ENCODE results near the gene EEPD1.
"Not testable (repeated sequence)": the region's sequence is repeated elsewhere in the genome, so short reads cannot be mapped to it uniquely, and the experiment has no call there.

The EEPD1 gene

DNA sequence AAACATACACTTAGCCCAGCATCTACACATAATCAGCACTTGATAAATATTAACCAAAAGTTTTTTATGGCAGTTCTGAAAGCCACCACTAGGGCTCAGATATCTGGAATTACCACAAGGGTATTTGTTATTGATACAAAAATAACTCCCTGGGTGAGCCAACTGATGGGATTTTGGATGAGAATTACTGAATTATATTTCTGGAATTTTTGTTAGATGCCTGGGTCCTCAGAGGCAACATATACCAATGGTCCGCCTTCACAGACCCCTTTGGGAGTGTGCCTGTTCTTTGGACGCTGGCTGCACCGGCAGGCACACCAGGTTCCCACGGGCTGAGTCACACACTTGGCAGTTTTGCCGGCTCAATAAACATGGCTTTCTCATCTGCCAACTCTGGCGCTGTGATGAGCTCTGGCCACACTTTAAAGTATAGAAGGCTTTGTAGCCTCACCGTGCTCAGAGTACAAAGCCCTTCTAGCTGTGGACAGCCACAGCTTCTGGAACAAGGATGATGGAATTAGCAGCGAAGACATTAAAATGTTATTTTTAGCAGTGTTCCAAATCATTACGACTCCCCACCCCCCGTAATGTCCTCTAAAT is 24.5 kb upstream of the EEPD1 start:
- DNase-seq (ENCODE audit: low read depth), result no peak

DNA sequence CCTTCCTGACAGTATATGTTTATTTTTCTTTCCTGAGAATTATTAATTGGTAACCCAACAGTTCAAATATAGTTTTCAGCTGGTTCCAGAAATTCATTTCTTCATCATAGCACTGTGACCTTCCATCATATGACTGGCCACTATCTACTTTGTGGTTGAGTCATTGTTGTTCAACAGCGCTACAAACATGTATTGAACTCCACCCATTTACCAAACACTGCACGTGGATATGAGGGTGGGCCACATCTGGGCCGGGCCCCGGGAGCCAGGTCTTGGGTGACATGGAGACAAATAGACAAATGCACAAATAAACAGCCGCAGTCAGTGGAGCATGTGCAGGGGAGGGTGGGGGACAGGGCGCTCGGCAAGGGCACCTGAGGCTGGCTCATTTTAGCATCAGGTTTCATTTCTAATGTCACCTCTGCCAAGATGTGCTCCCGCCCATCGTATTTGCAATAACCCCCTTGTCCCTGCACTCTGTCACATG is 24.0 kb upstream of the EEPD1 start:
- no peak for DNase-seq (ENCODE audit: low read depth)

DNA sequence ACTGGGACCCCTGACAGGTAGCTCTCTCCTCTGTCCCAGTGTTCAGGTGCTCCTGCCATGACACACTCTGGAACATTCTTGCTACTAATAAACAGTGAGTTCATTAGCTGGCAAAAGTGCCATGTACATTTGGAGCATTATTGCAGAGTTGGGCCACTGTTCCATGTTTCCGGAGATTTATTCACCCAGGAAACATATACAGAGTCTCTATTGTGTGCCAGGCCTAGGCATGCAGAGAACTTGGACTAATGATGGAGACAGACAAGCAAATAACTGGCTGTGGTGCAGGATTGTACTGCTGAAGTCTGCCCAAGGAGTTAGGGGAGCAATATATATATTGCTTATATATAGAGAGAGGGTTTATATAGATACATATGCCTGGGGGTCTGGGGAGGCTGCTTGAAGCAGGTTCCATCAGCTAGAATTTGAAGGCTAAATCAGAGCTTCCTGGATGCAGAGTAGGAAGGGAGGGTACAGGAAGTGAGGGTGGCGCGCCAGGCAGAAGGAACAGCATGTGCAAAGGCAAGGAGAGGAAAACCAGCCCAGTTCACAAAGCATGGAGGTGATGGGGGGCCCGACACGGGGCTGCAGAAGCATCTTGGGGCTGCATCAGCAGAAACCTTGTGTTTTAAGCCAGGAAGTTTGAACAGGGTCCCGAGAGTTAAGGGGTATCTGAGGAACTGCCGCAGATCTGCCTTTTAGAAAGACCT is 22.7 kb upstream of the EEPD1 start:
- no peak for DNase-seq (ENCODE audit: low read depth)

DNA sequence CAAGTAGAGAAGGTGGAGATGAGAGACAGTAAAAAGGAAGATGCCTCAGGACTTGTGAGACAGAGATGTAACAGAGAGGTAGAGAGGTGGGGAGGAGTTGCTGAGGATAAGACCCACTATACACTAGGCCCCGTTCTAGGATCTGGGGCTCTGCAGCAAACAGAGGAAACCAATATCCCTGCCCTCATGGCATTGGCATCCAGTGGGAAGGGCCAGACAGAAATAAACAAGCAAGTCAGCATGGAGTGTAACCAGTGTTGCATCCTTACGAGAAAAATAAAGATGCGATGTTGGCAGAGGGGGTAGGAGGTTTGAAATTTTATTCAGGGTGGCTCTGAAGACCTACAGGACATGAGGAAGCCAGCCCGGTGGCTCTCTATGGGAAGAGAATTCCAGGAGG is 22.0 kb upstream of the EEPD1 start:
- no peak for DNase-seq (ENCODE audit: low read depth)

DNA sequence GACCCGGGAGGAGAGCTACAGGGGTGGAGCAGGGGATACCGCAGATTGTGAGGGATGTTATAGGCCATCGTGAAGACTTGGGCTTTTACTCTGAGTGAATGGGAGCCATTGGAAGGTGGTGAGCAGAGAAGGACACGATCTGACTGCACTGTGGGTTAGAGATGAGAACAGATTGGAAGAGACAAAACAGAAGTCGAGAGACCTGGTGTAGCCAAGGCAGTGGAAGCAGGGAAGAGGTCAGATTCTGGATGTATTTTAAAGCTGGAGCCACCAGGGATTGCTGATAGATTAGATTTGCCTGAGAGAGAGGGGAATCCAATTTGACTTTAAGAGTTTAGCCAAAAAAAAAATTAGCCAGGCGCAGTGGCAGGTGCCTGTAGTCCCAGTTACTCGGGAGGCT is 21.6 kb upstream of the EEPD1 start:
- no peak for DNase-seq (ENCODE audit: low read depth)

DNA sequence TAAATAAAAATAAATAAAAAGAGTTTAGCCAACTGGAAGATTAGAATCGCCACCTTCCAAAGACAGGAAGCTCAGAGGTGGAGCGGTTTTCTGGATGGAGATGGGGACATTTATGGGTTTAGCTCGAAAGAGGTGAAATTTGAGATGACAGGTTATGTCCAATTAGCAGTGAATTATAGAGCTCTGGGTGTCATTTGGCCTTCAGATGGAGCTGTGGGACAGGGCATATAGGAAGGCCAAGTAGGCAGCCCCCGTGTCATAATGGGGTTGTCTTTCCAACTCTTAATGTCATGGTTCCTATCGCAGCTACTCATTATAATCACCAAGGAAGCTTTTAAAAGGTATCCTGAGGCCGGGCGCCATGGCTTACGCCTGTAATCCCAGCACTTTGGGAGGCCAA is 21.0 kb upstream of the EEPD1 start:
- no peak for DNase-seq (ENCODE audit: low read depth)

DNA sequence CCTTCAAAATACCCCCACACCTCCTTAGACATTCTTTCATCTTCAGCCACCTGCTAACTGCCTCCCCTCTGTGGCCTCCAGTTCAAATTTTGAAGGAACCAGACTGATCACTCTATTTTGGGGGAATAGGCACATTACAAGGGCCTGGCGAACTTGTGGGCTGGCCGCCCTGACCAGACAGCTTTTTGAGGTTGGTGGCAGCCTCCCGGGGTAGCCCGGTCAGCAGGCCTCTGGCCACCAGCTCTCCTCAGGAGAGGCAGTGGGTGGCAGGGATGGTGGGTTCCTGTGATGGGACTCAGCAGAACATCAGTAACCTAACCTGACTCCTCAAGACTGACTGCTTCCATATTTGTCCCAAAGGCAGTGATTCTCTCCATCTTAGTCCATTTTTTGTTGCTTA is 17.4 kb upstream of the EEPD1 start:
- no peak for DNase-seq (ENCODE audit: low read depth)

DNA sequence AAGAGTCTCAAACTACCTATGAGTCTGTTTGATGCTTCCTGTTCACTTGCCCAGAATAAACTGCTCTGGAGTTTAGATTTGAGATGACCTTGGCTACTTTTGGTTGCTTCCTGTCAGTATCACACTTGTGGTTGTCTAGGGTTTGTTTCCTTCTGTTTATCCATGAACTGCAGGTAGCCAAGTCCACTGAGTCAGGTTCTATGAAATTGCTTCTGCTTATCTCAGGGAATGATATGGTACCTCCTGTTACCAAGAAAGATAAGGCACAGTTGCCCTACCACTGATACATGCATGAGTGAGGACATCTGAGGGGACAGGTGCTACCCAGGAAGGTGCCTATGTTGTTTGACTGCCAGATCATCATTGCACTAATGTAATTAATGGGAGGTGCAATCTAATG is 15.8 kb upstream of the EEPD1 start:
- no peak for DNase-seq (ENCODE audit: low read depth)

DNA sequence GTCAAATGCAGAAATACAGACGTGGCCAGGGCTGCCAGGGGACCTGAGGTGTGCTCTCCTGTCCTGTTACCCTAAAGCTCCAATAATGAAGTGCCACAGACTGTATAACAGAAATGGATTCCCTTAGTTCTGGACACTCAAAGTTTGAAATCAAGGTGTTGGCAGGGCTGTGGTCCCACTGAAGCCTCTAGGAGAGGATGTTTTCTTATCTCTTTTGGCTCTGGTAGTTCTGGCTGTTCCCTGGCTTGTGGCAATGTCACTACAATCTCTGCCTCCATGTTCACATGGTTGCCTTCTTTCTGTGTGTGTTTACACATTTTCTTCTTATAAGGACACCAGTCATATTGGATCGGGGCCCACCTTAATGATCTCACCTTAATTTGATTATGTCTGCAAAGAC is 15.3 kb upstream of the EEPD1 start:
- no peak for DNase-seq (ENCODE audit: low read depth)

DNA sequence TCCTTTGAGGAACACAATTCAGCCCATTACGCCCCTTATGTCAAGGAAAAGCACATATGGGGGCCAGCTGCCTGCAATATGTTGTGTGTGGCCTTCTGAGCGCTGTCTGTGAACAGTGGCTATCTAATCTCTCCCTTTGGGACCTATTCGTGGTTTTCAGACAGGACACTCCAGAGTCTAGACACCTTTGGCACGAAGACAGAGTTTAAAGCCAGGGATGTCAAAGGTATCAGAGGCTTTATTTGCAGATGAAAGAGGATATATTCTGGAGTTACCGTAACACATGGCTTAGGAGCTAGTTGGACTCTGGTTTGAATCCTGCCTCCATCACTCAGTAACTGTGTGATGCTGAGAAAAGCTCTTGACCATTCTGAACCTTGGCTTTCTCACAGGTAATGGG is 14.8 kb upstream of the EEPD1 start:
- no peak for DNase-seq (ENCODE audit: low read depth)

DNA sequence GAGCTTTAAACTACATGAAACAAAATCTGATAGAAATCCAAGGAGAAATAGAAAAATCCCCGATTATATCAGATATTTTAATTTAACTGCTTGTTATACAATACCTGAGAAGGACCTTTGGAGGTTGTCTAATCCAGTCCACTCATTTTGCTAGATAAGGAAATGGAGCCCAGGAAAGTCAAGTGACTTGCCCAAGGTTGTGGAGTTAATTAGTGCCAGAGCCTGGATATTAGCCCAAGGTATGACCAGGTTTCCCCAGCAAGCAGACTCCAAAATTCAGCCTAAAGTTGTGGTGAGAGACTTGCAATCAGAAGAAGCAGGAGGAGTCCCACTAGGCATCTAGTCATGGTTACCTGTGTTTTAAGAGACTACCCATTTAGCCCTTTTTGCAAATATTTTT is 11.7 kb upstream of the EEPD1 start:
- DNase-seq (ENCODE audit: low read depth), result no peak

DNA sequence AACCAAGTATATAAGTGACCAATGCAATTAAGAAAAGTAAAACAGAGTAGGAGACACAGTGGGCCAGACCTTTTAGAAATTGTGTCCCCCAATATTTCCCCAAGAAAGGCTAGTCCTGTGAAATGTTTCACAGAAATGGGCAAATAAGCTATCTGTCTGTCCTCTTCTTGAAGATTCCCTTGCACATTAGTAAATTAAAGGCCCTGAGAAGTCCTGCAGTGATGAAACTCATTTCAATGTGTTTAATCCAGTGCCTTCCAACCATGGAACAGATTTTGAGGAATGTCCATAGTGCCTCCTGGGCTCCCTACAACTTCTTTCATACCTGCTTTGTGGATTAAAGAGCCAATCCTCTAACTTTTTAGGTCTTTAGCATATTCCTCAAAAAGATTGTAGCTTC is 11.2 kb upstream of the EEPD1 start:
- no peak for DNase-seq (ENCODE audit: low read depth)

DNA sequence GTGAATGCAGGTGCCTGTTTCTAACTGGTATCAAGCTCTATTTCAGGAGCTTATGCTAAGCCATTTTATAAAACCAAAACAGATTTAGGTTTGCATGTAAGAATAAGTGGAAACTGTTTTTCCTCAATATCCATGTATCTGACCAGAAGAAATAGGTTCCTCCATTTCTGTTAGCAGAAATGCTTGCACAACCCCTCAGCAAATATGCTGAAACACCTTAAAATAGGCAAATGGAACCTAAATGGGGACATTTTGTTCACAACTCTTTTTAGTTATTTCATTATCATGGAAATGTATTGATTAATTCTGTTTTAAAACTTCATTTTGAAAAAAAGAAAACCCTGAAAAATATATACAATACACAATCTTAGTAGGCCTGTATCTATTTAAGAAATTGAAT is 8.9 kb upstream of the EEPD1 start:
- DNase-seq (ENCODE audit: low read depth), result no peak

DNA sequence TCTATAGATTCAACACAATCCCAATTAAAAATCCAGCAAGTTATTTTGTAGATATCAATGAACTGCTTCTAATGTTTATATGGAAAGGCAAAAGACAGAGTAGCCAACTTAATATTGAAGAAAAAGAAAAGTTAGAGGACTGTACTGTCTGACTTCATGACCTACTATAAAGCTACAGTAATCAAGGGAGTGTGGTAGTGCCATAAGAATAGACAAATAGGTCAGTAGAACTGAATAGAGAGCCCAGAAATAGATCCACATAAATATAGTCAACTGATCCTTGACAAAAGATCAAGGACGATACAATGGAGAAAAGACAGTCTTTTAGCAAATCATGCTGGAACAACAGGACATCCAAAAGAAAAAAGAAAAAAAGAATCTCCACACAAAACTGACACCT is 7.4 kb upstream of the EEPD1 start:
- DNase-seq (ENCODE audit: low read depth), result no peak

DNA sequence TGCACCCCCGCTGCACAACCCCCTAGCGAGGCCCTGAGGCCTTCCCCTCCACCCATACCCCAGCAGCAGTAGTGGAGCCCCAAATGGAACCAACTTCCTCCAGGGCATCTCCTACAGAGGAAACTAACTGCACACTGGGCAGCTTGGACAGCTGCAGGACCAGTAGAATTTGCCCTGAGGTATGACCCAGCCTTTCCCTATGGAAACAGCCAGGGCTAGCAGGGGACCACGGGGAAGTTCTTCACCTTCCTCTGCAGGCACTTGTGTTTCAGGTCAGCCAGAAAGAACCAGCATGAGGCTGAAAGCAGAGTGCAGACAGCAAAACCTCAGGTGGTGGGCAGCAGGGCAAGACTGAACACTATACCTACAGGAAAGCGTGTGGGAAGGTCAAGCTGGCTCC is 5.7 kb upstream of the EEPD1 start:
- no peak for DNase-seq (ENCODE audit: low read depth)

DNA sequence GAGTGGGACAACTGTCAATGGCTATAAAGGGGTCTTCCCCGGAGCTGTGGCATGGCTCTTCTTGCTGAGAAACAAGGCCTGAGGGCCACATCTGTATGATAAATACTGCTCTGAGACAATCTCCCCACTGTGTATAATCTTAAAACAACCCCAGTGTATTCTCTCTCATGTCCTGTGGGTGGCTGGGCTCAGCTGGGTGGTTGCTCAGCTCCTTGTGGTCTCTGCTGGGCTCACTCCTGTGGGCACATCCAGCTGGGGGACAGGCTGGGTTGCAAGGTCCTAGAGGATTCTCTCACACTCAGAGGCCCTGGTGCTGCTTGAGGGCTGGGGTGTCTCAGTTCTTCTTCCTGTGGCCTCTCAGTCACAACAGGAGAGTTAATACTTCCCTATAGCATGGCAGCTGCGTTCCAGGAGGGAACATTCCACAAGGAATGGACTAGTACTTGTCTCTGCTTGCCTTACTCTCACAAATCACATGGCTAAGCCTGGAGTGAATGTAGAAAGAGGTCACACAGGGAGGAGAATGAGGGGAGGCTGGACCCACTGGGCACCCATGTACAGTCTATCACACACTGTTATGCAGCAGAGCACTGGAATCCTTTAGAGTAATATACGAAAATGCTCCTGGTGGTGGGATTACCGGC is 4.5 kb upstream of the EEPD1 start:
- no peak for DNase-seq (ENCODE audit: low read depth)

DNA sequence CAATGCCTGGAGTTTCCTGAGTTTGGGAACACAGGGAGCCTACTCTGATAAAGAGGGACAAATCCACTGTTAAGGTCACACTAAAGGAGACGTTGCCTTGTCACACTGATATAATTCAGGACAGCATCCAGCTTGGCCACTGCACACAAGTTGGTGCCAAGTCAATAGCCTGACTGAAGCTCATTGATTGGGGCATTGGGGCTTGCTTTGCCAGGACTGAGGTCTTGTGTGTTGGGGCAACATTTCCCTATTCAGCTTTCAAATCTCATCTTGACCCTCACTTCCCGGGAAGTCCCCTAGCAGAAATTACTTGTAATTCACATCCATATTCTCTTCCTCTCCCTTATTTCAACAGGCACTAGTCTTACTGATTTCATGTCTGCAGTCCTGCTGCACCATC is 3.8 kb upstream of the EEPD1 start:
- DNase-seq (ENCODE audit: low read depth), result not testable (repeated sequence)

DNA sequence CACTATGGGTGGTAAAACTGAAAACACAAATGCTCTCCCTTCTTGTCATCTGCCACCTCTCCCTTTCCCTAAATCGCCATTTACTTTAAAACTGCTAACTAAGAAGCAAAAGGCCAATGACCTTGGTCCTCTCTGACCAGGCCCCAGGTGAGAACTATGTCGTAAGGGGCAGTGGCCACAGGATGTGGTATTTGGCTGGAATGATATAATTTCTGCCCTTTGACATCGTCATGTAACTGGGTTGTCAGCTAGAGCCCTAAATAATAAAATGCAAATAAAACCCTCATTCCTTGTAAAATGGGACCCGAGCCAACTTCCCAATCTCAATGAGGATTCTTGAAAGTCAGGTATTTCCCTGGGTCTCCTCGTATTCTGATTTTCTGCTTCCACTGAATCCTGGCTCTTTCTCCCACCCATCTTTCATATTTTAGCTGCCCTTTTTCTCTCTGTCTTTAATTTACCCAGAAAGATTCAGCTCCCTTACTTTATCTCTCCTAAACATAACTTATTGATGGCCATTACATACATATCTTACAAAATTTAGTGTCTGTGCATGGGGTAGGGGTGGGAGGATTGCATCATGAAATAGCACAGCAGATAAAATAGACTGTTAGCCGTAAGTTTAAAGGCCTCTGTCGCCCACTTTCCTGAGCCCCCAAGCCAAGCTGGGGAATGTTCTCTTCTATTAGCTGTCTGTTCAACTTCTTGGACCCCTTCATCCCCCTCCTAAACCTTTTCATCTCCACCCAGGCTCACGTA is 3.2 kb upstream of the EEPD1 start:
- no peak for DNase-seq (ENCODE audit: low read depth)

DNA sequence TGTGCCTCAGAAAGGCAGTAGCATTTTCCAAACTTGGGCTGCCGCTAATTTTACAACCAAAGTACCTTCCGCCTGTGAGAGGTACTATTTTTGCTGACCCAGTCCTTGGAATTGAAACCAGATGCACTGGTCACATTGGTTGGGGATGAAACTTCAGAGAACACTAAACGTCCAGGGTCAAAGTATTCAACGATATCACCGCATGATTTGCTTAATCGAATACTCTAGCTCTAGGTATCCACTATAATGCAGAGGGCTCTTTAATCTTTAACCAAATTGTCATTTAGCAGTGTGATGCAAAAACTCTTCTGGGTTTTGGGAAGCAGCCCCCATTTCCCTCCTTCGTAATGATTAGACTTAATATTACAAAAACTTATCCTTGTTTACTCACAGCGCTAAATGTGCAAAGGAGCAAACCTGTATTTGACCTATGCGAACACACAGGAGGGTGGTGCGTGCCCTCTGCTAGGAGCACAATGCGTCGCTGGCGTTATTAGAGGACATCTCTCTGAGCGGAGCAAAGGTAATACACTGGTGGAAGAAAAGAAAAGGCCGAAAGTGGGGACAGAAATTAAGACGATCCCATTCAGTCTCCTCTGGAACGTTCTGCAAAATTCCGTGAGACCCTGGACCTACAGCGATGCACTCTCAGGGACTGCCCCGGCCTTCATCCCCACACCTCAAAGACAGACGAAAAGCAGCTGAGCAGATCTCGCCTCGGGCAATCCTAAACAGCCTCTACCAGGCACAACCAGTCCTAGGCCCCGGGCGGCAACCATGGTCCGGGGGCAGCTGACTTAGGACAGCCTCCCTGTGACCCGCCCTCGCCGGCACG is 916 bp upstream of the EEPD1 start:
- no peak for DNase-seq (ENCODE audit: low read depth)

DNA sequence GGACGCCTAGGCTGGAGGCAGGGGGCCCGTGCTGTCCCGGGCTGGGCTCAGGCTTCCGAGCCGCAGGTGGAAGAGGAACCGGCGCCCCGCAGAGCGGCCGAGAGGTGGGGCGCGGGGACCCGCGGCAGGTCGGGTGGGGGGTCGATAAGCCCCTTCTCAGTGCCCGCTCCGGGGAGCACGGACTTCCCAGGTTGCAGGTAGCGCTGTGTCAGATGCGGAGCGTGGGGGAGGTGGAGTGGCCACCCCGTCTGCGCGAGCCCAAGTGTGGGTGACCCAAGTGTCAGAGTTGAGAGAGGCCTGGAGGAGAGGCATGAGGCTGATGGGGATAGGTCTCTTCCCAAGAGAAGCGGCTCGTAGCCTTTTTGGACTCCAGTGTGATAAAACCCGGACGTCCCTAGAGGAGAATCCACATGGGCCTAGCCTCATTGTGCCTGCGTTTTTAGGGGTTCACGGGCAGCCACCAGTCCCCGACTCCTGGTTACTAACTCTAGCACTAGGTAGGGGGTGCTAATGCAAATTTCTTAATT is 580 bp downstream of the EEPD1 start:
- no peak for DNase-seq (ENCODE audit: low read depth)

Data from stimulated activated CD8-positive, alpha-beta memory T cell treated with anti-CD3 and anti-CD28 coated beads, Interleukin-15, amount 100 ng/mL, for 24 hours (primary cell).